ENCODE data around the gene OPHN1. TPM values are rescaled to one million over a fixed set of nuclear protein-coding genes. Genes with fewer than 3 reads are reported as not detected.

Gene OPHN1
- polyA plus RNA-seq, 3 donors: 0.20 to 0.82 (median 0.73) TPM

DNA sequence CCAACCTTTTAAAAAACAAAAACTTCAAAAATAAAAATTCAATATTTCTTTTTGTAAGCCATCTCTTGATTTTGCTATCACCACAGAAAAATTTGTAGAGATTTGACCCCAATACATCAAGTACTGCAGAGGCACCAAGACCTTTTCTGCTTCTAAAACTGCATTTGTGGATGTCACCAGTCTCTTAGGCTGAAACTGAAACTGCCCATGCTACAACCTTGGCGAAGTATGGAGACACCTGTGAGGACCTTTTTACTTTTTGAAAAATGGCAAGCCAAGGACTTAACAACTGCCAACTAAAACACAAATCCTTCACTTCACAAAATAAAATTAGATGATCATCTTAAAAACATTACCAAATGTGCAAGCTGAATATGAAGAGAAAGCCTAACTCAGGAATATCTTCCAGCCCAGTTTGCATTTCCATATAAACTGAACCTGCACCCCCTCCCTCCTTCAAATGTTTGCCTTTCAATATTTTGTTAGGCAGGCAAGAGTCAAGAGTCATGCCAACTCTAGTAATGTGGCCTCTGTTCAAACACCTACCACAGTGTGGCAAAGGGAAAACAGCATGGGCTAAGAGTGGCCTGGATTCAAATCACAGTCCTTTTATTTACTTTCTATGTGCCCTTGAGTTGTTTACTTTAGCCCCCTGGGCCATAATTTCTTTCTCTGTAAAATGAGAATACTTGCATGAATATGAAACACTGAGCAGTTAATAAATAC is 389.4 kb downstream of the OPHN1 start:
- Mint-ChIP-seq H3K27ac (no peak overlapping the region), H3K4me1 (no peaks in the 10 kb centered on the region), H3K9me3 (peaks cover 0 to 3% (median 0%) of the 10 kb centered on the region in 7 donors), H3K27me3 (ENCODE audit: low read depth in 3 of 3) (no peaks in the 10 kb centered on the region), H3K36me3 (no peaks in the 10 kb centered on the region), H3K4me3 (no peak overlapping the region)
- no peak overlapping the region for H3K4me3 ChIP-seq (replicated peaks in 1 of 3; ENCODE audit: low read depth in 2 of 3, low read length in 3 of 3)
- no peaks in the 10 kb centered on the region for H3K4me1 ChIP-seq (ENCODE audit: control insufficient read depth in 1 of 2, insufficient read depth in 2 of 2, low read length in 2 of 2)
- intact Hi-C loops (cut with micrococcal nuclease): no loop called here
- H3K27ac ChIP-seq (ENCODE audit: low read depth in 1 of 2, low read length in 2 of 2): no peak overlapping the region
- DNase-seq: no peak
- no peak overlapping the region for H2AFZ ChIP-seq (ENCODE audit: insufficient read depth, low read depth, low read length, poor library complexity, severe bottlenecking)
- no peaks in the 10 kb centered on the region for H3K27me3 ChIP-seq (ENCODE audit: control insufficient read depth in 2 of 2, insufficient read depth in 2 of 2, low read length in 2 of 2)
- H3K9ac ChIP-seq (ENCODE audit: insufficient read depth, low read length, poor library complexity, severe bottlenecking): no peak overlapping the region
- H3K79me2 ChIP-seq (ENCODE audit: insufficient read depth, low read length): no peaks in the 10 kb centered on the region
- H3K9me3 ChIP-seq (replicated peaks in 1 of 2; ENCODE audit: control insufficient read depth in 1 of 2, insufficient read depth in 1 of 2, low read length in 2 of 2): no peaks in the 10 kb centered on the region
- H3K4me2 ChIP-seq (replicated peaks; ENCODE audit: extremely low read depth, low read length, poor library complexity, severe bottlenecking): no peak overlapping the region
- no peaks in the 10 kb centered on the region for H3K36me3 ChIP-seq (replicated peaks in 1 of 2; ENCODE audit: control insufficient read depth in 1 of 2, insufficient read depth in 2 of 2, low read length in 2 of 2)
- TF ChIP-seq, protein P1, sequence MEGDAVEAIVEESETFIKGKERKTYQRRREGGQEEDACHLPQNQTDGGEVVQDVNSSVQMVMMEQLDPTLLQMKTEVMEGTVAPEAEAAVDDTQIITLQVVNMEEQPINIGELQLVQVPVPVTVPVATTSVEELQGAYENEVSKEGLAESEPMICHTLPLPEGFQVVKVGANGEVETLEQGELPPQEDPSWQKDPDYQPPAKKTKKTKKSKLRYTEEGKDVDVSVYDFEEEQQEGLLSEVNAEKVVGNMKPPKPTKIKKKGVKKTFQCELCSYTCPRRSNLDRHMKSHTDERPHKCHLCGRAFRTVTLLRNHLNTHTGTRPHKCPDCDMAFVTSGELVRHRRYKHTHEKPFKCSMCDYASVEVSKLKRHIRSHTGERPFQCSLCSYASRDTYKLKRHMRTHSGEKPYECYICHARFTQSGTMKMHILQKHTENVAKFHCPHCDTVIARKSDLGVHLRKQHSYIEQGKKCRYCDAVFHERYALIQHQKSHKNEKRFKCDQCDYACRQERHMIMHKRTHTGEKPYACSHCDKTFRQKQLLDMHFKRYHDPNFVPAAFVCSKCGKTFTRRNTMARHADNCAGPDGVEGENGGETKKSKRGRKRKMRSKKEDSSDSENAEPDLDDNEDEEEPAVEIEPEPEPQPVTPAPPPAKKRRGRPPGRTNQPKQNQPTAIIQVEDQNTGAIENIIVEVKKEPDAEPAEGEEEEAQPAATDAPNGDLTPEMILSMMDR (IDR thresholded peaks at IDR 0.05): no peak
- H4K20me1 ChIP-seq (ENCODE audit: insufficient read depth, low read length): no peaks in the 10 kb centered on the region
- no CpG with 5 or more reads among the region's 1 CpG for WGBS (ENCODE audit: insufficient coverage)

DNA sequence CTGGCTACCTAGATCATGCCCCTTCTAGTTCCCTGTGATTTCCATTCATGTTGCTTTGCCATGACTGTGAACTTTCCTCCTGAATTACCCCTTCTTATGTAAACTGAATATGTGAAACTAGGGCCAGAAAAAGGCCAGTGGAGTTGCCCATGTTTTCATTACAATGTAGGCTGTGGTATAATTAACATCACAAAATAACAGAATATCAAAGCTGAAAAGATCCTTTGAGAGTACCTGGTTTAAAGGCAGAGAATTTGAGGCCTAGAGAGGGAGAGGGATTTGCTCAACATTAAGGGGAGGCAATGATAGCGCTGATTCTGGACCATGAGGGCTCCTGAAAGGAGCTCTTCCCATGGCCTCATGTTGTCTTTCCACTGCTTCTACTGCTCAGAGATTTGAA is 392.2 kb downstream of the OPHN1 start:
- H3K4me3 Mint-ChIP-seq: no peak overlapping the region
- intact Hi-C loops (cut with micrococcal nuclease): no loop called here
- no peaks in the 10 kb centered on the region for H3K4me1 Mint-ChIP-seq
- no peaks in the 10 kb centered on the region for H3K36me3 Mint-ChIP-seq
- no peaks in the 10 kb centered on the region for H4K20me1 ChIP-seq (ENCODE audit: insufficient read depth, low read length)
- no peaks in the 10 kb centered on the region for H3K79me2 ChIP-seq (ENCODE audit: insufficient read depth, low read length)
- no peak overlapping the region for H2AFZ ChIP-seq (ENCODE audit: insufficient read depth, low read depth, low read length, poor library complexity, severe bottlenecking)
- H3K9ac ChIP-seq (ENCODE audit: insufficient read depth, low read length, poor library complexity, severe bottlenecking): no peak overlapping the region
- no peak for DNase-seq
- H3K27me3 Mint-ChIP-seq (ENCODE audit: low read depth in 3 of 3): no peaks in the 10 kb centered on the region
- H3K4me2 ChIP-seq (replicated peaks; ENCODE audit: extremely low read depth, low read length, poor library complexity, severe bottlenecking): no peak overlapping the region
- no peak overlapping the region for H3K4me3 ChIP-seq (replicated peaks in 1 of 3; ENCODE audit: low read depth in 2 of 3, low read length in 3 of 3)
- no peak overlapping the region for H3K27ac ChIP-seq (ENCODE audit: low read depth in 1 of 2, low read length in 2 of 2)
- H3K27me3 ChIP-seq (ENCODE audit: control insufficient read depth in 2 of 2, insufficient read depth in 2 of 2, low read length in 2 of 2): no peaks in the 10 kb centered on the region
- H3K4me1 ChIP-seq (ENCODE audit: control insufficient read depth in 1 of 2, insufficient read depth in 2 of 2, low read length in 2 of 2): no peaks in the 10 kb centered on the region
- H3K36me3 ChIP-seq (replicated peaks in 1 of 2; ENCODE audit: control insufficient read depth in 1 of 2, insufficient read depth in 2 of 2, low read length in 2 of 2): no peaks in the 10 kb centered on the region
- H3K9me3 Mint-ChIP-seq: peaks cover 0 to 3% (median 0%) of the 10 kb centered on the region in 7 donors
- no peak overlapping the region for H3K27ac Mint-ChIP-seq
- H3K9me3 ChIP-seq (replicated peaks in 1 of 2; ENCODE audit: control insufficient read depth in 1 of 2, insufficient read depth in 1 of 2, low read length in 2 of 2): no peaks in the 10 kb centered on the region
- no CpG with 5 or more reads among the region's 1 CpG for WGBS (ENCODE audit: insufficient coverage)
- TF ChIP-seq, protein P1 (IDR thresholded peaks at IDR 0.05): no peak

All from CD14-positive monocyte (primary cell).